Measurements from ENCODE around the gene ESR1.

GRCh38 chr6:152167641-152168603, 360.4 kb downstream of the ESR1 start:
- TF ChIP-seq, protein P1, sequence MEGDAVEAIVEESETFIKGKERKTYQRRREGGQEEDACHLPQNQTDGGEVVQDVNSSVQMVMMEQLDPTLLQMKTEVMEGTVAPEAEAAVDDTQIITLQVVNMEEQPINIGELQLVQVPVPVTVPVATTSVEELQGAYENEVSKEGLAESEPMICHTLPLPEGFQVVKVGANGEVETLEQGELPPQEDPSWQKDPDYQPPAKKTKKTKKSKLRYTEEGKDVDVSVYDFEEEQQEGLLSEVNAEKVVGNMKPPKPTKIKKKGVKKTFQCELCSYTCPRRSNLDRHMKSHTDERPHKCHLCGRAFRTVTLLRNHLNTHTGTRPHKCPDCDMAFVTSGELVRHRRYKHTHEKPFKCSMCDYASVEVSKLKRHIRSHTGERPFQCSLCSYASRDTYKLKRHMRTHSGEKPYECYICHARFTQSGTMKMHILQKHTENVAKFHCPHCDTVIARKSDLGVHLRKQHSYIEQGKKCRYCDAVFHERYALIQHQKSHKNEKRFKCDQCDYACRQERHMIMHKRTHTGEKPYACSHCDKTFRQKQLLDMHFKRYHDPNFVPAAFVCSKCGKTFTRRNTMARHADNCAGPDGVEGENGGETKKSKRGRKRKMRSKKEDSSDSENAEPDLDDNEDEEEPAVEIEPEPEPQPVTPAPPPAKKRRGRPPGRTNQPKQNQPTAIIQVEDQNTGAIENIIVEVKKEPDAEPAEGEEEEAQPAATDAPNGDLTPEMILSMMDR (IDR thresholded peaks at IDR 0.05): no peak
- TF ChIP-seq EP300 (IDR thresholded peaks at IDR 0.05): no peak
